ENCODE results near the gene FAM20B.
"Not testable (repeated sequence)": the region's sequence is repeated elsewhere in the genome, so short reads cannot be mapped to it uniquely, and the experiment has no call there.

FAM20B gene, protein sequence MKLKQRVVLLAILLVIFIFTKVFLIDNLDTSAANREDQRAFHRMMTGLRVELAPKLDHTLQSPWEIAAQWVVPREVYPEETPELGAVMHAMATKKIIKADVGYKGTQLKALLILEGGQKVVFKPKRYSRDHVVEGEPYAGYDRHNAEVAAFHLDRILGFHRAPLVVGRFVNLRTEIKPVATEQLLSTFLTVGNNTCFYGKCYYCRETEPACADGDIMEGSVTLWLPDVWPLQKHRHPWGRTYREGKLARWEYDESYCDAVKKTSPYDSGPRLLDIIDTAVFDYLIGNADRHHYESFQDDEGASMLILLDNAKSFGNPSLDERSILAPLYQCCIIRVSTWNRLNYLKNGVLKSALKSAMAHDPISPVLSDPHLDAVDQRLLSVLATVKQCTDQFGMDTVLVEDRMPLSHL

DNA sequence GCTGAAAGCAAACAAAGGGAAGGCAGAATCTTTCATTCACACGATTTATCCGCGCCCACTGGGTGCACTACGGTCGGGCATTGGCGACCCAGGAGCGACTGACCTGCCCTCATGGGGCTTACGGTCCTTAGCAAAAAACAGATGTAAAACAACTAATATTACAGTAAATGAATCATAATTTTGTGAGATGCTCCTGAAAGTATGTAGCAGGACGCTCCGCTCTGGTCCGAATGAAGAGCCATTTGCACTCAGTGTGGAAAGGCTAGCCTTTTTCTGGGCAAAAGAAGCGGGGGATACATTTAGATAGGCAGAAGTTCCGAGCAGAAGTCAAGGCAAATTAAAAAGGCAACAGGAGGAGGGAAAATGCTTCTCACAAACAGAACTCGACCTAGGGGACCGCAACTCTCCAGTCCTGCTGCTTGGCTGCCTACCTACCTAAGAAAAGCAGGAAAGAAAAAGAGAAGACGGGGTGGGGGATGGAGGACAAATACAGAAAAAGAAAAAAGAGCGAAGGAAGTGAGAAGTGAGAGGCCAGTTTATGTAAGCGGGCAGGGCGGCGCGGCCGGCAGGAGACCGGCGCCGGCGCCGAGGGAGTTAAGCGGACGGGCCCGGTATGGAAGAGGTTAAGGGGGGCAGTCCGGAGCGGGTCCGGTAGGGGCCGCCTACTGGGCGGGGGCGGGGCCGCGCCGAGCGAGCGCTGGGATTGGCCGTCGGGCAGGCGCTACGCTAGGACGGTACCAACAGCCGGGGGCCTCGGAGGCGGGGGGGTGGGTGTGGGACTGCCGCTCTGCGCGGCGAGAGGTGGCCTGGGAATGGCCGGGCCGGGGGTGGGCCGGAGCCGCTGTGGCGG is at the start of gene FAM20B:
TSS of gene FAM20B (plus strand) at position 770 of the 850 bp plus-strand sequence. CDS start 17,954 bp downstream, outside the sequence.
- DNase-seq = peak; percentile 84 to 89

DNA sequence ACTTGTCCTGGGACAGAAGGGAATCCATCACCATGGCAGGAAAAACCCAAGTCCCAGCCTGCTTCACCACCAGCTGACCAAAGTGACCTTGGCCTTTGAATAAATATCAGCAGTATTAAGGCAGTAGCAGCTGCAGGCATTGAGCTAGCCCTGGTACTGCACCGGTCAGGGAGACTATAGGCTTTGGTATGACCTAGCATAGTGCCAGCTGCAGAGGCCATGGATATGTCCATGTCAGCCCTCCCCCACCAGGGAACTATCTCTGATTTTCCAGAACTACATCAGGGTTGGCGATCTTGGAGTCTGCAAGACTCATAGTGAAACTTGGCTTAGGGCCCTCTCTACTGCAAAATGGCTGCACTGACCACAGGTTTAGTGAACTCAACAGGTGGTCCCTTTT is 49.2 kb upstream of the FAM20B start:
- DNase-seq = no peak

DNA sequence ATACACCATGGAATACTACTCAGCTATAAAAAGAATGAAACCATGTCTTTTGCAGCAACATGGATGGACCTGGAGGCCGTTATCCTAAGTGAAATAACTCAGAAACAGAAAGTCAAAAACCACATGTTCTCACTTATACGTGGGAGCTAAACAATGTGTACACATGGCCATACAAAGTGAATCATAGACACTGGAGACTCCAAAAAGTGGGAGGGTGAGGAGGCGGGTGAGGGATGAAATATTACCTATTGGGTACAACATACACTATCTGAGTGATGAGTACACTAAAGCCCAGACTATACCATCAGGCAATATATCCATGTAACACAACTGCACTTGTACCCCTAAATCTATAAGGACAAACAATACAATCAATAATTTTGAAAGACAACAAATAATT is 39.5 kb upstream of the FAM20B start:
- DNase-seq = no peak

DNA sequence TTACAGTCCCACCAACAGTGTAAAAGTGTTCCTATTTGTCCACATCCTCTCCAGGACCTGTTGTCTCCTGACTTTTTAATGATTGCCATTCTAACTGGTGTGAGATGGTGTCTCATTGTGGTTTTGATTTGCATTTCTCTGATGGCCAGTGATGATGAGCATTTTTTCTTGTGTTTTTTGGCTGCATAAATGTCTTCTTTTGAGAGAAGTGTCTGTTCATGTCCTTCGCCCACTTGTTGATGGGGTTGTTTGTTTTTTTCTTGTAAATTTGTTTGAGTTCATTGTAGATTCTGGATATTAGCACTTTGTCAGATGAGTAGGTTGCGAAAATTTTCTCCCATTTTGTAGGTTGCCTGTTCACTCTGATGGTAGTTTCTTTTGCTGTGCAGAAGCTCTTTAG is 37.5 kb upstream of the FAM20B start:
- DNase-seq = not testable (repeated sequence)

DNA sequence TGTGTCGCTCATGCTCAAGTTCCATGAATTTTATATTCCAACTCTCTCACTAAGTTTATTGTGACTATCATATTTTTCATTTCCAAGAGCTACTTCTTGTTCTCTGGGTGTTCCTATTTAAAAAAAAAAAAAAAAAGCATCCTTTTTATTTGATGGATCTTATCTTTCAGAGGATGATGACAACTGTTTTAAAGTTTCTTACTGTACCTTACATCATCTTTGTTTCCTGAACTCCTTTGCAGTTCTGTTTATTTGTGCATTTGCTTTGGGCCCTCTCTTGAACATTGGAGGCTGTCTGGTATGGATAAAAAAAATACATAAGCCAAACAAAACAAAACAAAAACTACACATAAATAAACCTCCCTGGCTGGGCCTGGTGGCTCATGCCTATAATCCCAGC is 32.1 kb upstream of the FAM20B start:
- no peak for DNase-seq

DNA sequence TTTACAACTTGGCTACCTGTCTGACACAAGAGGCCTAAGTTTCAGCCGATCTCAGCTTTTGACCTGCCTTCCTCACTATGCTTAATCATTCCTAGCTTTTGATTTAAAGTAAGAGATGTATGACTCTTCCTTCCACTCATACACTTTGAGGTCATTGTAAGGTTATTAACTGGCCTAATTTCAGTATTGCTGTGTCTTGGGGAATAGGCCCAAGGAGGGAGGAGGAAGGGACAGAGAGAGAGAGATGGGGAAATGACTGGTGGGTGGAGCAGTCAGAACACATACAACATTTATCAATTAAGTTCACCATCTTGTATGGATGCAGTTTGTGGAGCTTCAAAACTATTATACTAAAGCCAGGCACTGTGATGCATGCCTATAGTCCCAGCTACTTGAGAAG is 28.3 kb upstream of the FAM20B start:
- no peak for DNase-seq

DNA sequence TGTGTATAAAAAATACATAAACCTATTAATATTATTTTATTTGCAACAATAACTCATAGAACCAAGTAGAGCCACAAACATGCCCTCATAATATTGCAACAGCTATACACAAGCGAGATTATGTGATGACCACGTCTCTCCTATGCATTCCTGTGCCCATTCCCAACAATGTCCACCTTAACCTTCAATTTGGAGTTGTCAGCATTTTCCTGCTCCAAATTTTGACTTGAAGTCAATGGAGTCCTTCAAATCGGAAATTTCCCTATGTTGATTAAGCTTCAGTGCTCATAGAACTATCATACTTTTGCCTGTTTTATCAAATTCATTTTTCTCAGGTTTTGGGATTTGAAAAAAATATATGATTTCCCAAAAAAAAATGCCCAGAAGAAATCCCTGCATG is 27.4 kb upstream of the FAM20B start:
- DNase-seq = no peak

DNA sequence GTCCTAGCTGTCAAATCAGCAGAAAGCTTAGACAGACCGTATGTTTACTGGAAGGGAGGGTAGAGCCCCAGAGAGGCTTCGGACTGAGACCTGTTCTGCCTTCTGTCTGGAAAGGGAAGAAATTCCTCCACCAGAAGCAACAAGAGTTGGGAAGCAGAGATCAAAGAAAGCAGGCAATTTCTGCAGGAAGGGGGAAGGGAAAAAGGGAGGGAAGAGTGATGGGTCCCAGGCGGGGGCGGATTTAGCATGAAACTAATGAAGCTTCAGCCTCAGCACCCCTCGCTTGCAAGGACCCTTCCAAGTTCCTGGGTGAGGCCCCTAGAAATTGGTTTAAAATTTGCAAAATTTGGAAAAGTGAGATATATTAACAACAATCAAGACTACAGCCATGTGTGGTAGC is 26.6 kb upstream of the FAM20B start:
- DNase-seq = no peak

DNA sequence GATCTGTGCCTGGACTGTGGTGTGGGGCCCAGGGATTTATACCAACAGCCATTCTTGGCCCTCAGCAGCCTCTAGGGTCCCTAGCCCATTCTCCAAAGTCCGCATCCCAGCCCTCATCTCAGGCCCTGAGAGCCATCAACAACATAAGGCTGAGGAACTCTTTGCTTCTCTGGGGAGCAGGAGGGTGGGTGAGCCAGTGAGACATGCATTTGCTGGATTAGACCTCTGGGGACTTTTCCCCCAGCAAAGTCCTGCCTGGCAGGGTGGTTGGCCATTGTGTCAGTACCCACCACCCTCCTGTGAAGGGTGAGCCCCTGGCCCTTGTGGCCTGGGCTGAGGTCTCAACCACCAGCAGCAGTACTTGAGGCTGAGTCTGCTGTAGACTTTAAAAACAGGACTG is 24.2 kb upstream of the FAM20B start:
- no peak for DNase-seq

DNA sequence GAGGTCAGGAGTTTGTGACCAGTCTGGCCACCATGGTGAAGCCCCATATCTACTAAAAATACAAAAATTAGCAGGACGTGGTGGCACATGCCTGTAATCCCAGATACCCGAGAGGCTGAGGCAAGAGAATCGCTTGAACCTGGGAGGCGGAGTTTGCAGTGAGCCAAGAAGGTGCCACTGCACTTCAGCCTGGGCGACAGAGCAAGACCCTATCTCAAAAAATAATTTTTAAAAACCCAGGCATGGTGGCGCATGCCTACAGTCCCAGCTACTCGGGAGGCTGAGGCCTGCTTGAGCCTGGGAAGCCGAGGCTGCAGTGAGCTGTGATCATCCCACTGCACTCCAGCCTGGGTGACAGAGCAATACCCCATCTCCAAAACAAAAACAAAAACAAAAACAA is 23.6 kb upstream of the FAM20B start:
- DNase-seq = not testable (repeated sequence)

DNA sequence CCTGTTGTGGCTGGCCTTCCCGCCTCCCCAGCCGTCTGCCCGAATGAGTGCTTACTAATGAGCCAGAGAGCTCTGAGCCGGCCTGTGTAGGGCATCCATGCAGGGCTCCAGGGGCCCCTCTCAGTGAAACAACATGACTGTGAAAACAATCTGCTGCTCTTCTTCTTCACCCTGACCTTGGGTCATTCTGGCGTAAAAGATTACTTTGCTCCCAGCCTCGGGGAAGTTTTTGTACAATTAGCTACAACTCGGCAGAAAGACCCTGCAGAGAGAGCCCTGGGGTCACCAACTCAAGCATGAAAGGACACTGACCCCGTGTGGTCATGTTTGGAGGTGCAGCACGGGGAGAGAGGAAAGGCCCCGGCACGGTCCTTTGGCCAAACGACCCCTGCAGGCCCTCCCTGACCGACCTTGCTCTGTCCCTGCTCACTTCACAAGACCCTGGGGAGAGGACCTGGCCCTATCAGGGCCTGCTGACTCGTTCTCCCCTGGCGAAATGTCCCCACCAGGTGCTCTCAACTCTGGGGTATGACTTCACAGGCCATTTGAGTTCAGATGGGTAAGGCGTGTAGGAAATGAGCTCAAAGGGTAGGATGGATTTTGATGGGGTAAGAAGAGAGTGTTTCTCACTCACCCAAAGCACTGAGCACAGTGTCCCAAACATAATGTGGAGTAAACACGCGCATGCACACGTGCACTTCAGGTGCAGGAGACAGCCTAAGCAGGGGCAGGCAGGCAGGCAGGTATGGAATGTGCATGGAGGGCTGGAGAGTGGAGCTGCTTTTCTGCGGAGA is 22.9 kb upstream of the FAM20B start:
- DNase-seq = peak; percentile 58 to 59

DNA sequence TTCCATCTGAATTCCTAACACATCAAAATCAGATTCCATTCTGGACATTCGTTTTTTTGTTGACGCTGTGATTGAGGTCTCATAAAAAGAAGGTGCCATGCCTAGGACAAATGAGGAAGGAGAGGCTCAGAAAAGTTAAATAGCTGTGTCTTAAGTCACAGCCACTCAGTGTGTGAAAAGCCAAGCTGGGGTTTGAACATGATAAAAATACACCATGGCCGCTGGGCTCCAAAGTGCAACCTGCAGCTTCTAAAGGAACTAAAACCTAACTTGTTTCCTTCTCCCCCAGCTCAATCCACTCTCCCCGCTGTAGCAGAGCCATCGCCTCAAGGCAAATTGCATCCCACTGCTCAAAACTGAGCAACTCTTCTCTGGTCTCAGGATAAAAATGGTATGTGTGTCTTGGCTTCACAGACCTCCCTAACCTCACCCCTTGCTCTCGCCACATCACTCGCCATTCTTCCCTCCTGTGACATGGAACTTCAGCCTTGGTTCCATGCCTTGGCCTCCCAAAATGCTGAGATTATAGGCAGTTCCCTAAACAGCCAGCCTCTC is 22.1 kb upstream of the FAM20B start:
- DNase-seq = no peak

DNA sequence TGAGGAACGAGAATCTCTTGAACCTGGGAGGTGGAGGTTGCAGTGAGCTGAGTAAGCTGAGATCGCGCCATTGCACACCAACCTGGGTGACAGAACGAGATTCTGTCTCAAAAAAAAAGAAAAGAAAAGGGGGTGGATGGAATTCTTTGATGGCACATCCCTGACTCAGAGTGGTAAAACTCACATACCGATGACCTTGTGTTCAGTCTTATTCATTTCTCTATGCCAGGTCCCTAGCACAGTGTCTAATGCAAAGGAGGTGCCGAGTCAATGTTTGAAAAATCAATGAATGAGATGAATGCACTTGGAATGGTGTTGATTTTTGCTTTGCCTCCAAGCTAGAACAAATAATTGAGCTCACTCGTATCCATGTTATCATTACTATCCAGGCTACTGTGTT is 18.5 kb upstream of the FAM20B start:
- no peak for DNase-seq

DNA sequence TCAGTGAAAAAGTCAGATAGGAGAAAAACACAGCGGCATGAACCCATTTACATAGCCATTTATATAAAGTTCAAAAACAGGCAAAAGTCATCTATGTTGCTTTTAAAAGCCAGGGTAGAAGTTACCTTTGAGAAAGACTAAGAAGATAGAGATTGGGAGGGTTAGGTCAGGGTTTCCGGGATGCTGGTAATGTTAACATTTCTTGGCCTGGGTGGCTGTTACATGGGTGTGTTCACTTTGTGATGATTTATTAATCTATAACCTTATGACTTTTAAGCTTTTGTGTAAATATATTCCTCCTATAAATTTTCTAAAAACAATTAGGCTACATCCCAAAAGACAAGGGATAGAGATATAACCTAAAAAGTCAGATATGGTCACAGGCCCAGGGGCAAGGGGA is 15.0 kb upstream of the FAM20B start:
- DNase-seq = no peak

DNA sequence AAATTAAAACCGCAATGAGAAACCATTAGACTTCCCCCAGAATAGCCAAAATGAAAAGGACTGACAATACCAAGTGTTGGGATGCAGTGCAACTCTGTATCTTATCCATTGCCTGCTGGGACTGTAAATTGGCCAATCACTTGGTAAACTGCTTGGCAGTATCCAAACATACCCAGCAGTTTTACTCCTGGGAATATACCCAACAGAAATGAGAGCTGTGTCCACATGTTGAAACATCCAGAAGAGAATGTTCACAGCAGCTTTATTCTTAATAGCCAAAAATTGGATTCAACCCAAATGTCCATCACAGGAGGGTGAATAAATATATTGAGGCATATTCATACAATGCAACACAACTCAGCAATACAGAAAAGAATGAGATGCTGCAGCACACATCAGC is 13.7 kb upstream of the FAM20B start:
- DNase-seq = no peak

DNA sequence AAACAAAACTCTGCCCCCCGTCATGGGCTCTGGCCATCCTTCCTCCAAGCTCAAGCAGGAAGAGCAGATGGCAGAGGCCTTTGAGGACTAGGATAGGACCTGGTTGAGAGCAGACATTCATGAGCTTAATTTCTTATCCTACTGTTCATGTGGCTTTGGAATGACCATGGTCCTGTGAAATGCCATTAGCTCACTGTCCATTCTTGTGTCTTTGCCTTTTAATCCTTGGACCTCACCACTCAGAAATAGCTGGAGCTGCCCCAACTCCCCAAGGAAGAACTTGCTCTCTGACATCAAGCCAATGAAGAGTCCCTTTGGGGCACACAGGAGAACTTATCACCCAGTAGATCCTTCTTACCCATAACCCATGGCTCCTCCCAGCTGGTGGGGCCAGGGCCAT is 11.6 kb upstream of the FAM20B start:
- no peak for DNase-seq

DNA sequence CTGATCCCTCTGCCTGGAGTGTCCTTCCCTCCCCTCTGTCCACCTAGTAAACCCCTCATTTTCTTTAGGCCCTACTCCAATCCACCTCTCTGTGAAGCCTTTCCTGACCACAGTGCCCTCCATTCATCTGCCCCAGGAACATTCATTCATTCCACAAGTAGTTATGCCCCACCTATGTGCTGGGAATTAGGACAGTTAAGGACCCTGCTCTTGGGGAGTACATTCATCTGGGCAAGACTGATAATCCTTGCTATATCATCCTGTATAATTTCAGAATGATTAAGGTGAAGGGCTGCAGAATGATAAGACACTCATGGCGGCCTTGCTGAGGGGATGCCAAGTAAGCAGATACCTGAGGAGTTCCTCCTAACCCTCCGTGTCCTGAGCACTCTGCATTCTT is 10.3 kb upstream of the FAM20B start:
- no peak for DNase-seq

DNA sequence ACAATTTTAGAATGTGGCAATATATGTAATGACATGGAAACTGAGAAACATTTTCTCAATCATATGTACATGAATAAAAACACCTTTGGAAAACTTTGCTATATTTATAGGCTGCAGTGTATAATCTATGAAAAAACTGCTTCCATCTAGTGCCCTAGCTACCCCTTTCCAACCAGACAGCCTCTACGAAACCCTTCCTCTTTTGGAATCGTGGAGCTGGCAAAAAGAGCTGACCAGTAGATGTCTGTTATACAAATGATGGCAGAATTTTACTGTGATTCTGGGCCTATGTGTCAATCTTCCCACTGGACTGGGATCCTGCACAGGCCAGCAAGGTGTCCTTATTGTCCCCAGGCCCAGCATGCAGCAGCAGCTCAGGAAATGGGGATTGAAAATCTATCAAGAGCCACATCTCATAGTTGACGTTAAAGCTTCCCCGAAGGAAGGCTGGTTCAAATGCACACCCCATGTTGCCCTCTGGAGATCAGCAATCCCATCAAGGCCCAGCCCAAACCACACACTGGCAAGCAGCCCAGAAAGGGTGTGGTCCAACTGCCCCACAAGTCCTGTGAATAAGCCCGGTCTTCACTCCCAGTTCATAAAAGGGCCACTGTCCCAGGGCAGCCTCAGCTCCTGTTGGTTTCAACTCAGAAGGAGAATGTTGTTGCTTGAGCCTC is 8.8 kb upstream of the FAM20B start:
- DNase-seq = no peak

DNA sequence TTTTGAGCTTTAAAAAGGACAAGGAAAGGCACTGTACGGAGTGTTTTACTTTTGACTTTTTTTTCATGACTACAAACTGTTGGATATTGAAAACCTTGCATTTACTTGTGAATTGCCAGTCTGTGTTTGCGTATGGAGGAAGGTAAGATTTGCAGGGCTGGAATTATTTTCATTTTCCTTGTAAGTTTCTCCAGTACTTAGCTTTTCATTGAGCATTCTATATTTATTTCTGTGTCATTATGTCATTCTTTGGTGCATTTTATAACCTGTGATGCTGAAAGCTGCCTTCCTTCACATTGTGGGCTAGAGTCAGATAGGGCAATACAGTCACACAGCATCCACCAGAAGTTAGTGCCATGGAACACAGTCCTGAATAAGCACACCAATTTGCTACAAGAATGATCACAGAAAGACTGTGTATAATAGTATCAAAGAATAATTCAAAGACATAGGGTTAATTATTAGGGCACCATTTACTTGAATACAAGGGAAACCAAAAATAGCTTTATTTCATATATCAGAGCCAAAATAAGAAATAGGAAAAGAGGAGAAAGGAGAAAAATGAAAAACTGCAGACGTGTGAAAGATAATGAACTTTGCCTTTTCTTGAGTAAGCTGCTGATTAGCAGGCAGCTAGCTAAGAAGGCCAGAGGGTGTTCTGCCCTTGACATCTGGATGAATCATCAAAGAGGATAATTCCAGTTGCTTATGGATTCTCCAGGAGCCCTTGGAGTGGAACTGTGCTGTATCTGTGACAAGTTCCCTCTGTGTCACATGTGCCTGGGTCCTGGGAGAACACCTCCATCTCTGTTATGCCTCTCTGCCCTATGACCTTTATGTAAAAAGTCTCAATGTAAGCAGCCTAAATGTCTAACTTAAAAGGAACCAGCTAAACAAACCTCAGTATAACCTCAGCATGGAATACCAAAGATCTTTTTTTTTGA is 8.0 kb upstream of the FAM20B start:
- DNase-seq = no peak

DNA sequence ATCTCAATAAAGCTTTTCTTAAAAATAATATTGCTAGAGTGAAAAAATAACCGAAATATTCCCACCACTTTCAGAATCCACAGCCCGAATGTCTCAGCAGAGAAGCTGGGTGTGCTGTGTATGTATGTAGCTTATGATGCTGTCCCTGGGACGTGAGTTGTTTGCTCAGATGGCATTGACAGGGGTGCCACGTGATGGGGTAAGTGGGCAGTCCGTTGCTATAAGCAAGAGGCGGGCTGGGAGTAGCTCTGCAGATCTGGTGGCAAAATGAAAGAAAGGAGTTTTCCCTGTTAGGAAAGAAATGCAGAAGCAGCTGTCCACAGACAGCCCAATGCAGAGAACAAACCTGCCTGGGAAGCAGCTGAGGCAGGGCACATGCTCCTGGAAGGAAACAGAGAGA is 3.8 kb upstream of the FAM20B start:
- DNase-seq = no peak

DNA sequence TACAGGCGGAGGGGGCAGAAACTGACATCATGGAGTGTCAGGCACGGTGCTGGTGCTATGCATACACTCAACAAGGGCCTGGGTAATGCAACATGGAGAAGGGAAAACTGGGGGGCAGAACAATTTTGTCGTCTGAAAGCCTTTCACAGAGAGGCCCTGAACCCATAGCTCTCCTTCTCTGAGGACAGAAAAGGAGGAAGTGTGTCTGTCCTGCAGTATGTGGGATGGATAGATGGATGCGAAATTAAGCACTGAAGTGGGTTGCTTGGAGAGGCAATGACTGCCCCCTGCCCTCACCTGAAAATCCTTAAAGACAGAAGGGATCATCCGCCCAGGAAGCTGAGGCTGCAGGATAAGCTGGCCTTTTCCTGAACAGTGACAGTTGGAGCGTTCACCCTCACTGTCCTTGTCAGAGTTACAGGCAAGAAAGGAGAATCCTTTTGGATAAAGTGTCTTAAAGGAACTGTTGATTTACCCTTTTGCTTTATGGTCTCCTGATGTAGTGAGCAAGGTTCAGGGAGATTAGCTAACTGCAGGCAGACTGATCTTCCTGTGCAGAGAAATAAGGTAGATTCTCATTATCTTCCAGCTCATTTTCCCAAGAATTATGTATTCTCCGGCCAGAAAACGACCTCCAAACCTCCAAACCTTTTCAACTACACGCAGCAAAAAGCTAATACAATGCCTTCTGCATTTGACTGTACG is 1.6 kb upstream of the FAM20B start:
- no peak for DNase-seq
